Activated CD4-positive, alpha-beta T cell treated with anti-CD3 and anti-CD28 coated beads for 4 hours (primary cell): ENCODE data around the gene NKAIN2.
"Not testable (repeated sequence)": the region's sequence is repeated elsewhere in the genome, so short reads cannot be mapped to it uniquely, and the experiment has no call there.

Experiments used
- DNase-seq, 2 donors: peaks; one replicate each; pipeline ENCODE4 v3.0.0-alpha.2; 2020

The NKAIN2 gene

DNA sequence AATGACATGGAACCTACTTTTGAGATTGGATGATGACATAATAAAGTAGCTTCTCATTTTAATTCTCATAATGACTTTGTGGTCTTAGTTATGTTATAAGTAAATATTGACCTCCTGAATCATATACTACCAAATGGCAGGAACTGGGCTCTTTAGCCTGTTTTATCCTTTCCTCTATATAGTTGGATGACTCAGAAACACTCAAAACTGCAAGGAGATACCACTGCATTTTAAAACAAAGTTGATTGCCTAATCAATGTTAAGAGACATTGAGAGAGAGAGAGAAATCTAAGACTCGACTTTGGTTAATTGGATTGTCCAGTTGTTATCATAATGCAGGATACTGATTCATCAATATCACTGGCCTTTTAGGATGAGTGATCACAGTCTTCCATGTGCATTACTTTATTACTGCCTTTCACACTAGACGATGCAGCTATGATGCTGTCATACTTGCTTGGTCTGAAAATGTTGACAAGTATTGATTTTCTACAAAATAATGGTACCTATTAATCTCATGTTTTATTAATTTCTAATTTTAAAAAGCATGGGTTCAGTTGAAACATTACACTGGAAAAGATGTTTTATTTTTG lies 320.0 kb downstream of the NKAIN2 start:
- DNase-seq, result no peak

DNA sequence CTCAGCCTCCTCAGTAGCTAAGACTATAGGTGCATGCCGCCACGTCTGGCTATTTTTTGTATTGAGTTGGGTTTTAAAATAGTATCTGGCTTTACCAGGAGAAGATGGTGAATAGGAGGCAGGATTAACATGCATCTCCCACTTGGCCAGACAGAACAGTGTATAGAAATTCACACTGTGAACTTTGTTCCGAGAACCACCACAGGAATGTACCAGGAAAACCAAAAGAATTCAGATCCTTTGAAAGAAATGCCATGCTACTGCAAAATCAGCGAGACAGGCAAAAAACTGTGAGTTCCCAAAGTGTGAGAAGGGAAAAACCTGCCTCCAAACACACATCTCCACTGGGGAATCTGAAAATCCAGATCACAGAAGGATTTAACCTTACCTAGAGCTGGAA lies 327.6 kb downstream of the NKAIN2 start:
- DNase-seq, result no peak

DNA sequence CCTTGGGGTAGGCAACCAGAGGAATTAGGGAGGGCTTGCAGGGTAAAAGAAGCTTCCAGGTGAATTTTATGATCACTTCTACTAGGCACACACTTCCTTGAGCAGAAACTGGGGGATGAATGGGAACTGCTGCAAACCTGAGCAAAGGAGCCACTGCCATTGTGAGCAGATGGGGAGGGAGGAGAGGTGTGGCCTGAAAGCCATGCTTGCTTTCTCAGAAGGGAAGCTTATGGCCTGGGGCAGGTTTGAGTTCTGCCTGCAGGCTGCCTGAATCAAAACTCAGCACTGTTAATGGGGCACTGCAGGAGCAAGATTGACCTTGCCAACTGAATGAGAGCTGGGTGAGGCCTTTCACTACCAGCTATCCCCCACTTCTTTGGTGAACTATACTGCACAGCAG lies 328.1 kb downstream of the NKAIN2 start:
- no peak for DNase-seq

DNA sequence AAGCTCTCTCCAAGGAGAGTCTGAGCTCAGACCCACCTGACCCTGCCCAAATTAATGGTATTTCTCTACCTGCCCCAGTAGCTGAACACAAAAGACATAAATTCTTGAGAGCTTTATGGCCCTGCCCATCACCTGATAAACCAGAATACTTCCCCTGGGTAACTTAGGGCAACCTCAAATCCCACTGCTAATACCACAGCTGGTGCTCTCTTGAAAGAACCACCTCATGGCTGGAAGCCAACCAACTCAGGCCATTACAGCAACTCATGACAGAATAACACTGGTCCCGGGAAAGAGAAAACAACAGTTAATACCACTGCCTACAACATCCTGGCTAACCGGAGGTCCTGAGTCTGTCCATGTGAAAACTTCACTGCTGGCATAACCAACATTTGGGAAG lies 328.6 kb downstream of the NKAIN2 start:
- no peak for DNase-seq

DNA sequence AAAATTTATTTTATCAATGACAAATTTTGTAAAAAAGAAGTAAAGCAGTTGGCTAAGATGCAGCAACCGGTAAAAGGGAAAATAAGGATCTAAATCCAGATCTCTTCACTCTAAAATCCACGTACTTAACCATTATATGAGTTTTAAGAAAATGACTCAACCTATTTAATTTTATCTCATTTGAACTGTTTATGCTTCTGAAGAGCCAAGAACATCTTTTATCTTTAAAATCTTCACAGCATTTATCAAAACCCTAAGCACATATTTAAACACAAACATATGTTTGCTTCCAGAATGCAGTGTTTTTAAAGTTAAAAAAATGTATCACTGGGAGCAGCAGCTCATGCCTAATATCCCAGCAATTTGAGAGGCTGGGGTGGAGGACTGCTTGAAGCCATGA lies 339.2 kb downstream of the NKAIN2 start:
- DNase-seq, result no peak

DNA sequence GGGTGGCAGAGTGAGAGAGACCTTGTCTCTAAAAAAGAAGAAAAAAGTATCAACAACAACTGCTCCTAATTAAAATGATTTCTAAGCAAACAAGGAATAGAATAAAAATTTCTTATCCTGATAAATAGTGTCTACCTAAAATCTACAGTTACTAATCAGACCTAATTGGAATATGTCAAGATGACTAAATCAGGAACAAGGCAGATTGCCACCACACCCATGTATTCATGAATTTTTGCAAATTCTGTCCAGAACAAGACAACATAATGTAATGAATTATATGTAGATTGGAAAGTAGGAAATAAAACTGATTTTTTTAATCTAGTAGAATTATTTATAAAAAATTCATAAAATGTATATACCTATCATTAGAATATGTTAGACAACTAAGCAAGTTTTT lies 339.8 kb downstream of the NKAIN2 start:
- DNase-seq, result no peak

DNA sequence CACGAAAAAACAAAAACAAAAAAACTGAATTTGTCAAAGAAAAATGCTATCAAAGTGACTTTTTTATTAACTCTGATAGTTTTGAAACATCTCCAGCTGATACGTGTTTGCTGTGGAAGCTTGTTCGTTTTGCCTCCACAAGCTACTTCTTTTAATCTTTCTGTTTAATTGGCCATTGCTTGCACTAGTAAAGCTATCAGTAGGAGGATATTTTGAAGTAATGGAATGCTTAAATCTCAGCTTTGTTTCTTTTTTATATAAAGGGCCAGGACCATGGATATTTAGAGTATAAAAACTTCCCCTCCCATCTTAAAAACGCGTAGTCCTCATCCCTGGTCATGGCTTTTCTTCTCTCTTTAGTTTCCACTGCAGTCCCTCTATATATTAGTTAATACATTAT lies 344.0 kb downstream of the NKAIN2 start:
- no peak for DNase-seq

DNA sequence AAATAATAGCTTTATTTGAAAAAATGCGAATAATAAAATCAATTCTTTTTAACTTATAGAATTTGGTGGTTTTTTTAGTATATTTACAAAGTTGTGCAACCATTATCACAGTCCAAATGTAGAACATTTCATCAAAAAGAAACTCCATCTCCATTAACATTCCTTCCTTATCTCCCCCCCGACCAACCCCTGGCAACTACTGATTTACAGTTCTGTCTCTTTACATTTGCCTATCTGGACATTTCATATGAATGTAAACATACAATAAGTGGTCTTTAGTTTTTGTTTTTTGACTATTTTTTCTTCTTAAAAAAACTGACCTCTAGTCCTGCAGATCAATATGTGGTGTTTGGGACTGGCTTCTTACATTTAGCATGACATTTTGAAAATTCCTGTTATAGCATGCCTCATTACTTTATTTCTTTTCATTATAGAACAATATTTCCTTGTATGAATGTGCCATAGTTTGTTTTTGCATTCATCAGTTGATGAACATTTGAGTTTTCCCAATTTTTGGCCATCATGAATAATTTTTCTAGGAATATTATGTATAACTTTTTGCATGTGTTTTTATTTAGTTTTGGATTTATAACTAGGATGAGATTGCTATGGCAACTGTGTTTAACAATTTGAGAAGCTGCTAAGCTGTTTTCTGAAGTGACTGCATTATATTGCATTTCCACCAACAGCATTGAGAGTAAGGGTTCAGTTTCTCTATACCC lies 344.7 kb downstream of the NKAIN2 start:
- DNase-seq, result no peak

DNA sequence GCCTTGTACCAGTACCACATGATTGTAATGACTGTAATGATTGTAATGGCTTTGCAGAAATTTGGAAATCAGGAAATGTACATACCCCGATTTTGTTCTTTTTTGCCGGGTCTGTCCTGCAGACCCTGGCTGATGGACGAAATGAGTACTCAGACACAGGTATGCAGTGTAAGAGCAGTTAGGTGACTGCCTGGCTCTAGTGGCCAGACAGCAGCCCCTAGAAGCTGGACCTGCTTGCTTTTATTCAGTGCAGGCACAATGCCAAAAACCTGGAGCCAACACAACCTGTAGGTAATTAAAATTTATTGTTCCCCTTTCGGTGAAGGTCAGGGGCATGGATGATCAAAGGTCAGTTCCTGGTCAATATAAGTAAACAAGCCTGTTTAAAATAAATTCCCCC lies 346.0 kb downstream of the NKAIN2 start:
- DNase-seq, result no peak

DNA sequence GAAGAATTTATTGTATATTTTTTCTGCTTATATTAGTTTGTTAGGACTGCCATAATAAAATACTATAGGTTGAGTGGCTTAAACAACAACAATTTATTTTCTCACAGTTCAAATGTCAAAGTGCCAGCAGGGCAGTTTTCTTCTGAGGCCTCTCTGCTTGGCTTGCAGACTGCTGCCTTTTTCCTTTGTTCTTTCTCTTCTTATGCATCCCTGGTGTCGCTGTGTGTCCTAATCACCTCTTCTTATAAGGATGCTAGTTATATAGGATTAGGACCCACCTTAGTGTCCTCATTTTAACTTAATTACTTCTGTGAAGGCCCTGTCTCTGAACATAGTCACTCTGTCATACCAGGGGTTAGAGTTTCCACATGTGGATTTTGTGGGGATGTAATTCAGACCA lies 354.4 kb downstream of the NKAIN2 start:
- DNase-seq, result no peak

DNA sequence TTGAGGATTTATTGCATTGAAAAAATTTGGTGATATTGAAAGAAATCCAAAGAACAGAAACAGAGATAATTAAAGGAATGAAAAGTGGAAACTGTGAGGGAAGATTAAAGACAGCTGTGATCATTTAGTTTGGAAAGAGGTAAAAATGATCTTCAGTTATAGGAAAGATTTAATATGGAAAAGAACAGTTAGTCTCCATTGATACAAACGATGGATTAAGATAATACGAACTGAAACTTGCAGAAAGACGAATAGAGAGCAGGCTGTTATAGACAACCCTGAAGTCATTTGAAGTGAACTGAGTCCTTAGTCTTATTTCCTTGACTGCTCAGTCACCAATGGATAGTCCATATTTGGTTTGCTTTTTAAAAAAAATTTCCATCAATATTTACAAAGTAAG lies 360.0 kb downstream of the NKAIN2 start:
- no peak for DNase-seq

DNA sequence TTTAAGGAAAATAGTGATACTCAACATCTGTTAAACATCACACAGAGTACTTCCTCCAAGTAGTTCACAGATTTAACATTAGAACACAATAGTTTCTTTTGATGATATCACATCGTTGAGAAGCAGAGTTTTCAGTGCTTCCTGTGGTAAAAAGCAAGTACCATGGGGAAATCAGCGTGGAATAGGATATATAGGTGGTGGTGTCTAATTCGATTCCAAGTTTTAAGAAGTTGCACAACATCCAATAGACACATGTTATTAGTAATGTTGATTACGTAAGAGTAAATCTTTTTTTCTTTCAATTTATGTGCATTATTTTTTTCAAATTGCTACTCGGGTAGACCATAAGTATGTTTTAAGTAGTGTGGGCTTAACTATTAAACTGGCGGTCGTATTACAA lies 360.7 kb downstream of the NKAIN2 start:
- no peak for DNase-seq

DNA sequence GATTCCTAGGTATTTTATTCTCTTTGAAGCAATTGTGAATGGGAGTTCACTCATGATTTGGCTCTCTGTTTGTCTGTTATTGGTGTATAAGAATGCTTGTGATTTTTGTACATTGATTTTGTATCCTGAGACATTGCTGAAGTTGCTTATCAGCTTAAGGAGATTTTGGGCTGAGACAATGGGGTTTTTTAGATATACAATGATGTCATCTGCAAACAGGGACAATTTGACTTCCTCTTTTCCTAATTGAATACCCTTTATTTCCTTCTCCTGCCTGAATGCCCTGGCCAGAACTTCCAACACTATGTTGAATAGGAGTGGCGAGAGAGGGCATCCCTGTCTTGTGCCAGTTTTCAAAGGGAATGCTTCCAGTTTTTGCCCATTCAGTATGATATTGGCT lies 363.6 kb downstream of the NKAIN2 start:
- DNase-seq, result not testable (repeated sequence)

DNA sequence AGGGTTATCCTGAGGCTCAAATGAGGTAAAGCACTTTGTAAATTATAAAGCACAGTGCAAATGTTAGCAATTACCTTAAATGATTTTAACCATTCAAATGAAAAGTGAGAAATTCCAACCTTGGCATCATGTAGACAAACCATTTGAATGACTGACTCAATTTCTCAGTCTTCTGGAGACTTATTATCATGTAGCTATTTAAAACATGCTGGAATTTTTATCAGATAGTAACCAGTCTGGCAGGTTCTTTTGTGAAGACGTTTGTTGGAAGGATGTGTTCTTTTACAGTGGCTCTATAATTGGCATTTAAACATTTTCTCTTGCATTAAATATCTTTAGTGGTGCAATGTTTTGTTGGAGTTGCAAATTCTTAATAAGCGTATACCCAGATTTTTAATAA lies 386.6 kb downstream of the NKAIN2 start:
- DNase-seq, result no peak

DNA sequence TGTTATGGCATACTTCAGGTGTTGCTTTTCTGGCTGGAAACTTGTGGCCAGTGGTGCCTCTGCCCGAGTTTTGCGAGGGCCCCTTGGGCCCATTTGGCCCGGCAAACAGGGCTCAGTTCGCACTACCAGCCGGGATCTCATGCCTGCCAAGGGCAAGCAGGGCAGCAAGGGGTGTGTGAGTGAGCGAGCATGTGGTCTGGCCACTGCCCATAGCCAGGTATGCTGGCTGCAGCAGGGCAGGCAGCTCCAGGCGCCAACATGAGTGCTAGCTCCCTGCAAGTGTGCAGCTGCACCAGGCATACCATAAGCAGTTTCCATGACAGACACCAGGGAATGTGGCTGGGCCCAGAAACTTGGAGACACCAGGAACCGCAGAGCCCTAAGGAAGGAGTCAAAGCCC lies 389.5 kb downstream of the NKAIN2 start:
- DNase-seq, result no peak

DNA sequence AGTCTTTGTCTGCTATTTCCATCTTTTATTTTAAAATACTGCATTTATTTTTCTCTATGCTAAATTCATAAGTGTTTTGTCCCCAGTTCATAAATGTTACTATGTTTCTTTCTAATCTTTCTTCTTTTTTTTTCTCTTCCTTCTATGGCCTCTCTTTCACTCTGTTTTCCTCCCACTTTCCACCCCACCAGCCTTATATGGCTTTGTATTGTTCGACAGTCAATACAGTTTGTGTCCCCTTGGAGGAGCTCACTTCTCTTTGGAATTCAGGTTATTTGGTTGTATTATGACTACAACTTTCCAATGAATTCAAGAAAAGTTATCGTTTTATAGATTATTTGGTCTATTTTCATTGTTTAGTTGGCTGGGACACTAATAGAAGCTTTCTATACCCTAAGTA lies 393.5 kb downstream of the NKAIN2 start:
- DNase-seq, result no peak

DNA sequence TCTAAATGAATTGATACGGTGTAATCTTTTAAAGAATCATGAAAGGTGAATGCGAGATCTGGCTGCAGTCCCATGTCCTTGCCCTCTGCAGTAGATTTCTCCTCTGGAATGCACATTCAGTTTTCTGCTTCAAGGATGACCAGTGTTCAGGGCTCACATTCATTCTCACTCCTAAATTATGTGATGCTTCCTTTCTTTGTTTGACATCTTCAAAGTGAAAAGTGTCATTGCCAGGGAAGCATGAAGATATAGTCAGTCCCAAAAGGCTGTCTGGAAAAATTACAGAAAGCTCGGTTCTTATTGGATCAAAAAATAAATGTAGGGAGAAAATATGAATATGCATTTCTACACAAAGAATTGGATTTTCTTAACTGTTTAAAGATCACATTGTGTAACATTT lies 395.6 kb downstream of the NKAIN2 start:
- DNase-seq, result no peak

DNA sequence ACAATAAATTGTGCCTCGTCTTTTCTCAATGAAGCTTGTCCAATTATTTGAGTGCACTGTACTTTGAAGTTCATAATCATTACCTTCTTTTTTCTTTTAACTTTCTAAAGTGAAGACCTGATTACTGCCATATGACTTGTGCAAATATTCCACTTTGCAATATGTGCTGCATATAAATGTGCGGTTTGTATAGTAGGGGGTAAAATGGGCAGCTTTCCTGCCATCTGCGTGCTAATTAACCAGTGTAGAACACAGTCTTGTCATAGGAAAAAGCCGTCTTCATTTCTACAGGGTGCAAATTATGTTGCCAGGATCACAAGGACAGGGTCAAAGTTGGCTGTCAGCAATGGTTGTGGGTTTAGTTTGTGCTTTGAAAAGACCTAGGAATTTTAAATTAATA lies 397.0 kb downstream of the NKAIN2 start:
- DNase-seq, result no peak

DNA sequence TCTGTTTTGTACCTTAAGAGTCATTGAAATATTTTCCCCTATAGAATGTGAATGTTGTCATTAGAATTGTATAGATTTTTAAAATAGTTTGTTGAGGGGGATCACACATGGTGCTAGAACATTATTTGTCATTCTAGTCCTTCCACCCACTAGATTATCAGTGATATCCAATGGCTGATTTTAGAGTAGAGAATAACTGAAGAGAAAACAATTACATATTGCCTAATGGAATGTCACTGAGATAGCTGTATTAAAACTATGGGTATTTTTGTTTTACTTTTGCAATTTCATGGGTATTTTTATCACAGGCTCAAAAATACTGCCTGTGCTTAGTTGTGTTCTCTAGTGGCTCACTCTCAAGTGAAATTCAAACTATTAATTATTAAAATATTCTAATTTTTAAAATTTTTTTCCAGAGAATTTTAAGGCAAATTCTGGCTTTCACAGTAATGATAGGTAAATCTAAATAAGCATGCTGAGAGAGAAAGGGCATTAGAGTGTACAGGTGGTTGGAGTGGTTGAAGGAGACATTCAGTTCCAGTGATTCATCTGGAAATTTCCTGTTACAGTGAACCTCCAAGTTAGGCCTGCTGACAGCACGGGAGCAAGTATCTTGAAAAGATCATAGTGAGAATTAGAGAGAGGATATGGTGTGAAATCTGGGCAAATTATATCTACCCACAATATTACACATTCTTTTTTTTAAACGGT lies 399.6 kb downstream of the NKAIN2 start:
- DNase-seq, result no peak

DNA sequence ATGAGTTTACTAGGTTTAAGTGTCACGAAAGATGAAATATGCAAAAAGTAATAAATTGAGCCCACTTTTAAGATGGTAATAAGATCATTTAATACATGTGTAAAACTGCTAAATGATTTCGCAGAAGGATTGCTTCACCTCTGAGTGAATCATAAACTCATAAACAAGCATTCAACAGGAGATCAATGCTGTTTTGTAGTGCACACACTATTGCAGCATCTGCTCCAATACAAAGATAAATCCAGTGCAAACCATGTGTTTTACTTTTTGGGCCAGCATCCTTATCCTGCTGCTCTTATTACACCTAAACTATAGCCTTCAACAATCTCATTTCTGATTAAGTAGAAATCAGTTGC lies 400.1 kb downstream of the NKAIN2 start:
- no peak for DNase-seq

DNA sequence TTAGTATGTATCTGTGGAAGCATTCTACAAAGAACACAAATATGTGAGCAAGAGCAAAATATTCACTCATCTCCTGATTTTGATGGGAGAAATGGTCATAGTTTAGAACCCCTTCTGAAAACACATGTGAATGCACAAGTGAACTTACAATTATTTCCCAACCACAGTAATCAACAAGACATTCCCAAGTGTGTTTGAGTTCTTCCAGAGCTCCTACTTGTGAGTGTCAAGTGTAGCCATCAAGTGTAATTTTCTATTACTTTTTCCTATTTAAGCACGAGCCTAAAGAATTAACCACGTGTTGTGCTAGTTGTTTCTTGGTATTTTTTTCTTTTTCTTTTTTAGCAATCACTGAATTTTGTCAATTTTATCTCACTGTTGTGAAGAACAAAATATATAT lies 402.3 kb downstream of the NKAIN2 start:
- no peak for DNase-seq

DNA sequence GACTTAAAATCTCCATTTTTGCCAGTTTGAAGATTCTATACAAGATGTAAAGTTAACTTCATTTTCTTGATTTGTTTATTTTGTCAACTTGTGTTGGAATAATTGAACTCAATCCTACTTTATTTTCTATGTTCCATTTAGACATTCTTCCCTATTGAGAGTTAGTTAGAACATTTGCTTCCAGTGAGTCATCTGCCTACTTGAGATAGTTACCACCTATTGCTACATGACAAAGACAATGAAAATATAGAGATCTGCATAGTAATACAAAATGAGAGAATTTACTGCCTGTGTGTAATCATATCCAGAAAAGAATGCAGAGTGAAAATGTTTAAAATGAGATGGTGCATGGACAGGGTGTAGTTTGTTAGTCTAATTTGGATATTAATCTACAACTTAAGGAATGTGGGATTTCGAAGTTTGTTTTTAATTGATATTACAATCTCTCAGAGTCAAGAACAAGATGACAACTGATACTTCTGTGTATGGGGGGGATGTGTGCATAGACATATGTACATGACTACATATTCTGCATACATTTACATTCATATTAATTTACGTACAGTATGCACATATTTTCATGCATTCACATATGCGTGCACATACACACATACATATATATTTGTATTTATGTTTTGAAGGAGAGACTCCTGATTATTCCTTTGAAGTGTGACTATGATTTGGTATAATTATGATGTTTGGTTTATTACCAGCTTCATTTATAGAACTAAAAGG lies 420.1 kb downstream of the NKAIN2 start:
- DNase-seq, result no peak

DNA sequence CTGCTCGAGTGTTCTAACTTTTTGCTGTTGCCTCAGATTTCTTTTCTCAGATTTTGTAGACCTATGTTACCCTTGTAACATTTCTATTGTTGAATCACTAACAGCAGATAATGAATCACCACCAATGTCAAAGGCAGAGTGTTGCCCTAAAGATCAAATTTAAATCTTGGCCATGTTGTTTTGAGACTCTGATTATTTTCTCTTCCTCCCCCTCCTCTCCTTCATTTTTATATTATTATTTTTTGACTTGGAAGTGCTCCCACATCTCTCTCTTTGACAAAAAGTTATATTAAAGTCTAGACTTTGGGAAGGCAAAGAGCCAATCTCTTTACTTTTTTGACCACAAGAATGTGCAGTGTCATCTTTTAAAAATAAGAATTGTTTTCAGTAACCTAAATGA lies 422.7 kb downstream of the NKAIN2 start:
- DNase-seq, result no peak

DNA sequence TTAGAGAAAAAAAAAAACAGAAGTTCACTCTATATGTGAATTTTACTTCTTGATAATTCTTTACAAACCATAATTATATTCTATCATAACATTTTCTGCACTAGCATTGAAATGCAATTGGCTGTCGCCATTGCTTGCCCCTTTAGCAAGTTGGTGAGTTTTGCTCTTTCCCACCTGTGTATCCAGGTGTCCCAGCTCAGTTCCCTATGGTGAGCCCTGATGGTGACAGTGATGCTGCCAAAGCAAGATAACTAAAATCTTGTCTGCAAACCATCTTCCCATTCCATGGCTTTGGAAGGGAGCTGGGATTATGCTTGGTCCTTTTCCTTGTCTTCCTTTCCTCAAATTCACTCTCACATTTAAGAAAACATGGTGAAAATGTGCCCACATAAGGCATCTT lies 429.6 kb downstream of the NKAIN2 start:
- DNase-seq, result no peak
